ENCODE data around the gene UNCX. TPM values are rescaled to one million over a fixed set of nuclear protein-coding genes. Genes with fewer than 3 reads are reported as not detected.

The UNCX gene
- total RNA-seq, 1 experiment from 2014 or later: not detected

DNA sequence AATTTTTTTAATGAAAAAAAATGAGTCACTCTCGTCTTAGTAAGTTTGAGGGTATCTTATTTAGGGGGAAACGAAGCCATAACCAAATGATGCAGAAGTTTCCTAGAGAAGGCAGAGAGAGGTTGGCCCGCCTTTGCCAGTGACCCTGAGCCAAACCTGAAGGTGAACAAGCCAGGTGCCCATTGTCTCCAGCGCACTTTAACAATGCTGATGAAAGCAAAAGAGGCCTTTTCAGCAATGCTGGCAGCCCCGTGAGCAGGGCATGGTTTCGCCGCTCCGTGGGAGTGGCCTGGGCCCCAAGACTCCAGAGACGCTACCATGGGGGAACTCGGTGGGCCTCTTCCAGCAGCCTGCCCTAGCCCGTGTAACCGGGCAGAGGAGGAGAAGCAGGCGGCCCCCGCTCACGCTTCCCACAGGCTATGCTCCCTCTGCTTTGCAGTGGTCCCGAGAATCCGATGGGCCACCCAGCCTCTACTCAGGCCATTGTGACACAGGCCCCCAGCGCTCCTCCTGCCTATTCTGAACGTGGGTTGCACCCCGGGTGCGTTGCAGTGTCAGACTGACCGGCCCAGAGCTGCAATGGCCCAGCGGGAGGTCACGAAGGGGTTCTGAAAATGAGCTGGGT, 14.0 kb upstream of the UNCX start:
- DNase-seq (ENCODE audit: low read depth): no peak

DNA sequence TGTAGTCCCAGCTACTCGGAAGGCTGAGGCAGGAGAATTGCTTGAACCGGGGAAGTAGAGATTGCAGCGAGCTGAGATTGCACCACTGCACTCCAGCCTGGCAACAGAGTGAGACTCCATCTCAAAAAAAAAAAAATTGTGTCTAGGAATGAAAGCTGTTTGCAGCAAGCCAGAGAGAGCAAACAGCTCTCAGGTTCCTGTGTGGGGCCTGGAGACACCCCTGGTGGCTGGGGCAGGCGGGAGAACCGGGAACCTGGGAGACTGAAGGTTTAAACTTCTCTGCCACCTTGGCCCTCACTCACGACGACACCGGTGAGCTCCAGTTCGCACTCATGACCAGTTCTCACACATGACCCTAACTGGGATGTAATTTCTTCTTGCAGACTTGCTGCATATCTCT, 13.2 kb upstream of the UNCX start:
- no peak for DNase-seq (ENCODE audit: low read depth)

DNA sequence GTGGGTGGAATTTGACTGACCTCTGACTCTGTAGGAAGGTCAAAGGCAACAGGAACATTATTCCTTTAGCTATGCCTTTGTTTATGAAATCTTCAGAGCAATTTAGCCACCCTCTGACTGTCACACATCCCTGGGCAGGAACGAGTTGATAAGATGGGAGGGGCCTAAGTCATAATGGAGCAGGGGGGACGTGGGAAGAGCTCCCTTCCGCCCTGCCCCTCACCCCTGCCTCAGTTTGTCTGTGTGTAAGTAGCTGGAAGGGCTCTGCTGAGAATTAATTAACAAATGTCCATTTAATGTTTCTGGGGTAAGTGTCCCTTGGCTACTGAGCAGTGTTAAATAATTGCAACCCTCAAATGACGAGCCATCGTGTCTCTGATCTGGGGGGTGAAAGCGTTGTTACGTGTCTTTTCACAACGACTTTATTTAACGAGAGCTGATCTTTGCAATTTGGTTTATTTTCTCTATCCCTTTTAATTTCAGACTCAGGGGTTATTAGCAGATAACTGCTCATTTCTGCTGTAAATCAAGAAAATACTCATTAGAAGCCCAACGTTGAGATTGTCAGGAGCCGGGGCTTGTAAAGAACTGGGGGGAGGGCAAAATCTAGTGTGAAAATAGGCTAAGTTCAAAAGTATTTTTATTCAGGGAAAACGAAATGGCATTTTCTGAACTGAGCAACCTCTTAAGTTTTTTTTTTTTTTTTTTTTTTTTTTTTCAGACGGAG, 12.5 kb upstream of the UNCX start:
- DNase-seq (ENCODE audit: low read depth): no peak

DNA sequence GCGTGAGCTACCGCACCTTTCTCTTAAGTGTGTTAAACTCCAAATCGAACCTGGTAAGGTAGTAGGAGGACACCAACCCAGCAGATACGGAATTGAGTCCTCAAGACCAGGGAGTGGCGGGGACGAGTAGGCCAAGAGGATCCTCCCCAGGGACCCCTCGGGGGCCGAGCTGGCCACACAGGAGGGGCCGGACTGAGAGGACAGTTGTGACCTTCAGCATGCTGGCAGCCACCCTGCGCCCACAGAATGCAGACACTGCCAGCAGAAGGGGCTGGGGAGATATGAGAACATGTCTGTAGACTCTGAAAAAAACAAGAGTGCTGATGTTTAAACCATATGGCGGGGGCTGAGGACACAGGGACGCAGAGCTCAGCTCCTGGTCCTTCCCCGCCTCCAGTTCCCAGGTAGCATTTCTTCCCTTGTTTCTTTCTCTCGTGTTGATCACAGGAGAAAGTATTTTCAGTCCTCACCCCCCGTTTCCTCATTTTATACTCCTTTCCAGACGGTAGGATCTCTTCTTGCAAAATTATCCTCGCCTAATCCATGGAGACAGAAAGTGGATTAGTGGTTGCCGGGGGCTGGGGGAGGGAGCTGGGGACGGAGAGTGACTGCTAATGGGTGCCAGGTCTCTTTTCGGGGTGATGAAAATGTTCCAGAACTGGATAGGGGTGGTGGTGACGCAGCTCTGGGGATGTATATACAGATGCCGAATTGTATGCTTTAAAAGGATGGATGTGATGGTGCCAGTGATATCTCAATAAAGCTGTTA, 11.5 kb upstream of the UNCX start:
- no peak for DNase-seq (ENCODE audit: low read depth)

DNA sequence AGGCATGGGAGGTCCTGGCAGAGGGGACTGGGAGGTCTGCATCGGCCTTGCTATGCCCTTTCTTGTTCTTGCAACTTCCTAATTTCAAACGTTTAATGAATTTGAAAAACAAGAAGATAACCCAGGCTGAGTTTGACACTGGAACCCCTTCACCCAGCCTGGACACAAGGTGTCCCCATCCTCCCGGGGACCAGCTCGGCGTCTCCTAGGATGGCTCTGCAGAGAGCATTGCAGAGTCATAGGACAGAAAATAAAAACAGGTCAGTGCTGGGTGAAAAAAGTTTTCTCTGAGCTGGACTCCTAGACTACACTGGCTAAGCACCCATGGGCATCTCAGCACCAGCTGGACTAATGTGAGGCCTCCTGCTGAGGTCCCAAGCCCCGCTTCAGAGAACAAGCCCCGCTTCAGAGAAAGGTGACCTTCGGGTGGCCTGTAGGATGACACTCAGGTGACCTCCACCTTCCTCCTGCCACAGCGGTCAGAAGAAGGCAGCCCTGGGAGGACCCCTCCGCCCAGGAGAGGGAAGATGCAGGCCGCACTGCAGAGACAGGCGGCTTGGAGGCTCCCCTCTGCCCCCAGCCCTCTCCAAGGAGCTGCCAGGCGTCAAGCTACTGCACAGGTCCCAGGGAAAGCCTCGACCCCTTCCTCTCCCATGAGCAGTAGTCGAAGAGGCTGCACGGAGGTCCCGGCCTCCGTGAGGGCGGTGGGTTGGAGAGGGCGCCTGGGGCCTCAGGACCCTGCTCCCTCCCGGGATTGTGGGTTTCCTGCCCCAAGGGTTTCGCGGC, 9.3 kb upstream of the UNCX start:
- DNase-seq (ENCODE audit: low read depth): no peak

DNA sequence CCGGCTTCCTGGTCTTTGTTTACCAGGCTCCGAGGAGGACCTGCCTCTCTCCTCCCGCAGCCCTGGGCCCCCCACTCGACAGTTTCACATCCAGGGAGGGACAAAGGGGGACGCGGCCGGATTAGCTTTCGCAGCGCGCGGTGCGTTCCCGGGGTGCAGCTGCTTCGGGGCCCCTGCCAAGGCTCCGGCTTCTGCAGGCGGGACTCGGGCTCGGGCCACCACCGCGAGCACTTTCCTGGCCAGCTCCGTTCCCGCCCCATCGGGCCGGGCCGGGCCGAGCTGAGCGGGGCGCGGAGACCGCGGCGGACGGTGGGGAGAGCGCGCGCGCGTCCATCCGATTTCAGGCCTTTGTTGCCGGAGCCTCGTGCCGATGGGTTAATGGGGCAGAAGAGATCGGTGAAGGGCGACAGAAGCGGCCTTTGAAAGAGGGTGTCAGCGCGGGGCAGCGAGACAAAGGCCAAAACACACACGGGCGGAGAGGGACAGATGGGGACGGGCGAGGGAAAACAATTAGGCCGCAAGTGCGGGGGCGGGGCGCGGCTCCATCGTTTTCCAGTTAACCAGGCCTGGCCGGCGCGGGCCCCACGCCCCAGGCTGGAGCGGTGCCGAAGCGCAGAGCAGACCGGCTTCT, 8.5 kb upstream of the UNCX start:
- DNase-seq (ENCODE audit: low read depth): no peak

DNA sequence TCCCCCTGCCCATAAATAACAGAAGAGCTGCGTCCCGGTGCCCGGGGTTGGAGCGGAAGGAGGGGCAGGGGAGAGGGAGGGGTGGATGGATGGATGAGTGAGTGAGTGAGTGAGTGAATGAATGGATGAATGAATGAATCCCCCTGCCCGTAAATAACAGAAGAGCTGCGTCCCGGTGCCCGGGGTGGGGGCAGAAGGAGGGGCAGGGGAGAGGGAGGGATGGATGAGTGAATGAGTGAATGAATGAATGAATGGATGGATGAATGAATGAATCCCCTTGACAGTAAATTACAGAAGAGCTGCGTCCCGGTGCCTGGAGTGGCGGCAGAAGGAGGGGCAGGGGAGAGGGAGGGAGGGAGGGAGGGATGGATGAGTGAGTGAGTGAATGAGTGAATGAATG, 7.6 kb upstream of the UNCX start:
- DNase-seq (ENCODE audit: low read depth): no peak

DNA sequence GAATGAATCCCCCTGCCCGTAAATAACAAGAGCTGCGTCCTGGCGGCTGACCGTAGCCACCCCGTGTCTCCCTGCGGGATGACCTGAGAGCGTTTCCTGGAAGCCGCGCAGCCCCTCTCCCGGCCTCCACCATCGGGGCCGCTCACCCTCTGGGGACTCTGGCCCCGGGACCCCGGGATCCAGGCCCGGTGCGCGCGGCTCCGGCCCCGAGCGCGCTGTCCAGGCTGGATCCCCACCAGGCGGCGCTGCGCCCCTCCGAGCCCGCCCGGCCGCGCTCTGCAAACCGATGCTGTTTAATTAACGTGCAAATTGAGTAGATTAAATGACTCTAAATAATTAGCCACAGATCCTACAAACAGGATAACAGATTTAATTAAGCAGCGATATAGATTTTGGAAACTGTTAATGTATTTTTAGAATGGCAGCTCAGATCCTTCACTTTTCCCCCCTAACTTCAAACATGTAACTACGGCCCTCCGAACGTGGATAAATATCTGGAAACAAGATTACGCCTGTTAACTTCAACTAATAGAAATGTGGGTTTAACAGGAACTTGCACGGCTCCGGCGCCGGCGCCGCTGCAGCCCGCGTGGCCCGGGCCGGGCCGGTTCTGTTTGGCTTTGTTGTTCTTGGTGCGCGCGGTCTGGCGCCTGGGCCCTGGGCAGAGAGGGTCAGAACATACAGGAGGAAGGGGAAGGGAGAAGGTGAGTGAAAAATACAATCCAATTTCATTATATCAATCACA, 7.1 kb upstream of the UNCX start:
- DNase-seq (ENCODE audit: low read depth): no peak

DNA sequence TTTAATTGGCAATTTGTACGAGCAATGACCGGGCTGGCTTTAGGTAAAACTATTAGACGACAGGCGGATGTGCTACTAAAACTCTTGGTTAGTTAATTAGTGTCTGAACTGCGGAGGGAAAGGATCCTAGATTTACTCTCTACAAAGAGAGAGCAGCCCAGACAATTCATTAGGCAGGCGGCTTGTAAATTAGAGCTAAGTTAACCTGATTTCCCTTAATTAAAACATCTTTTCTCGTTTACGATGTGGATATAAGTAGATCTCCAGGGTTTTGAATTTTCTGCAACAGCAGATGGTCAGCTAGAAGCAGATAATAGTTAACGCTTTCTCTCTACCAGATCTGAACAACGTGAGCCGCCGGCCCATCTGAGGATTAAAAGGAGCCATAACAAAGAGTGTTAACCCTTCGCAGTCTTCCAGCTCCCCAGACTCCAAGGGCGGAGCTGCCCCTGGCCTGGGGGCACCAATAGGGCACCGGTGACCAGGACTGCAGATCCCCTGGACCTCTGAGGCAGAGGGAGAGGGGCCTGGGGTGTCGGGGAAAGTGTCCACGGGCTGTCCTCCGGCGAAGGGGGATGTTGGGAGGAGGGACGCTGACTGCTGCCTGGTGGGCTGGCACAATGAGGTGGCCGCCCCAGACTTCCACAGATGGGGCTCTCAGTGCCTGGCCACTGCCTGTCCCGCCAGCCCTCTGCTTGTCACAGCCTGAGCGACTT, 6.3 kb upstream of the UNCX start:
- DNase-seq (ENCODE audit: low read depth): no peak

DNA sequence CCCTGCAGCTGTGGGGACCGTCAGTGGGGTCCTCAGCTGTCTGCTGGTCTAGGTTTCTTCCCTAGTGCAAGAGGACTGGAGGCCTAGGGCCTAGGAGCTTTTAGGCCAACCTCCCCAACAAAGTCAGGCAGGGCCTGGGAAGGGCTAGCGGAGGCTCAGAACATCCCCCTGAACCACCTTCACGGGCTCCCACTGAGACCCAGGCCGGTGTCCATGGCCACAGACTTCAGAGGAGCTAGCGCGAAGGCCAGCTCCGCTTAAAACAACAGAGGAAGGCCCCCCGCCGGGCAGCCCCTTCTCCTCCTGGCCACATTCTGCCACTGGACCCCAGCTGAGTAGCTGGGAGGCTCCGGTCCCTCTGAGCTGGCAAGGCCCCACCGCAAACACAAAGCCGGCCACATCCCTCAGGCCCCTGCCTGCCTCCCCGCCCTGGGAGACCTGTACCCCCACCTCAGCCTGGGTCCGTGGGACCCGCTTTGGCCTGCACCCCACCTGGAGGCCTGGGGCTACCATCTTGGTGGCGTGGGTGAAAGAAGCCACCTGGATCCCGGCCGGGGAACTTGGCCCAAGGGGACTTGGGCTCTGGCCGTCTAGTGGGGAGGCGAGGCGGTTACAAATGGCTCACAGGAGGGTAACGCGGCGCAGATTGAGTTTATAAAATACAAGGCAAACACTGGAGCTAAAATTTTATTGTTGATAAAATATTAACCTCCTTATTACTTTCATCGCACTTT, 5.4 kb upstream of the UNCX start:
- no peak for DNase-seq (ENCODE audit: low read depth)

DNA sequence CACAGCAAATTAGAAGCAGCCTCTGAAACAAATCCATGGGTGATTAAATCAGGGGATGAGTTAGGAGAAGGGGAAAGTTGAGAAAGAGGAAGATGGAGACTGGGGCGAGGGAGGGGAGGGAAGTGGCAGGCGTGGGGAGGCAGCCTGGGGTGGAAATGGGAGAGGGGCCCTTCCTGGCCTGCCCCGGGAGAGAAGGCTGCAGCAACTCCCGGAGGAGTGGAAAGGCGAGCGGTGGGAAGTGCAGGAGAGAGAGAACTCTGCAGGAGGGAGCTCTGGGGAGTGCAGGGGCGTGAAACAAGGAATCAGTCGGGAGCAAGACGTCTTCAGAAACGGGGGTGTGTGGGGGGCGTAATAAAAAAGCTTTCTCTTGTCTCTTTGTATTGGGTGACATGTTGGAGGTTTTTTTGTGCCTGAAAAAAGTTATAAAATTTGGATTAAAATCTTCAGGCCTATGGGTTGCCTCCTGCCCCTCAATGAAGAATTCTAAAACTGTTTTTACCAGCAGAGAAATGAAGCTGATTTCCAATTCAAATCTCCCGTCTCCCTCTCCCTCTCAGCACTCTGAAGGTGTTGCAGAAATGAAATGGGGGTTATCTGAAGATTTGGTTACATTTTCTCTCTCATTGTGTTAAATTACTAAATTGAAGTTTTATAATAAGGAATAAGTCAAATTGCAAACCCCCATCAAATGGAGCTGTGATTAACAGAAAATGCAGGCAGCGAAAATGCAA, 4.7 kb upstream of the UNCX start:
- no peak for DNase-seq (ENCODE audit: low read depth)

DNA sequence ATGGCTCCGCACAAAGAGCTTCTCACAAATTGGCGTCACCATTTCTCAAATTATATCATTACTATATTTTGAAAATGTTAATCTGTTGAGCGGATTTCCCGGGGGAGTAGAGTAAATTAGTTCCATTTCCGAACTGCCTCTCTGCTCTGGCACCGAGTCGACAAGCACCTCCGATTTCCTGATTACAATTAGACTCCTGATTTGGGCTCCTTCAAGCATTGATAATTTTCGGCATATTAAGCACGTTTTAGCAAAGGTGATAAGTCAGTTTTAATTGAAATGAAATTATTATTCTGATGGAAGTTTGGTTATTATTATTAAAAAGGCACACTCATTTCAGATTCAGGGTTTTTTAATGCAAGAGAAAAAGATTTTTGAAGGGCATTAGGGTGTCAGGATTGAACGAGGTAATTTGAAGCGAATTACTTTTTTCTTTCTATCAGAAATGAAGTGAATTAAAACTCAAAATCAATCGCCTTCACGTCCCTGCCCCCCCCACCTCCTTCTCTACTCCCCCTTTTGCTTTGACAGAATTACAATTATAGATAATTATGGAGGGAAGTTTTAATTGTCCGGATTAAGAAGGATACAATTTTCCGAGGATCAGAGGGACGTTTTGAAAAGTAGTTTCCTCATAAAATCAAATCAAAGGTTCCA, 4.0 kb upstream of the UNCX start:
- DNase-seq (ENCODE audit: low read depth): no peak

DNA sequence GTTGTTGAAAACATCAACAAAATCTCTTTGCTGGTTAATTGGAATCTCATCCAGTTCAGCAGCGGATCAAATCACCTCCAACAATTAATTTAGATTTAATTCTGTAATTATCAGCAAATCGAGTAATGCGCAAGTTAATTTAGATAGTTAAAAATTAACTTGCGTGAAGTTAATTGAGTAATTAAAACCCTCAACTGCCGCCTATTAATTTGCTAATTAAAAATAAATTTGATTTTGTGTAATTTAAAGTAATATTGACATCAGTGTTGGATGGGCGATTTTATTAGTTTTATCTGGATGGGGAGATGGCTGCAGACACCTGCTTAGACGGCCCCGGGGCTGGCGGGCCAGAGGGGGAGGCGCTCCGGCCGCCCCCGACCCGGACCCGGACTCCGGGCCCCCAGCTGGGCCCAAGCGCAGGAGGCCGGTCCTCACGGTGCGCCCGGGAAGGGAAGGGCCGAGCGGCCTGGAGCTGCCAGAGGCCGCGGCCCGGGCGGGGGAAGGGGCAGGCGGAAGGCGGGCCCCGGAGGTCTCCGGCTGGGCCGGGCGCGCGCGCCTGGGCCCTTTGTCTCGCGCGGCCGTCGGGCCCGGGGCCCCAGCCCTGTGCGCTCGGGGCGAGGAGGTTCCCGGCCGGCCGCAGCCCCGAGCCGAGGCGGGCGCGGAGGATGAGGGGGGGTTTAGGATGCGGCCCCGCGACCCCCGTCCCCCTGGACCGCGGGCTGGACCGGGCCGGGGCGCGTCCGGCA, 3.3 kb upstream of the UNCX start:
- DNase-seq (ENCODE audit: low read depth): no peak

DNA sequence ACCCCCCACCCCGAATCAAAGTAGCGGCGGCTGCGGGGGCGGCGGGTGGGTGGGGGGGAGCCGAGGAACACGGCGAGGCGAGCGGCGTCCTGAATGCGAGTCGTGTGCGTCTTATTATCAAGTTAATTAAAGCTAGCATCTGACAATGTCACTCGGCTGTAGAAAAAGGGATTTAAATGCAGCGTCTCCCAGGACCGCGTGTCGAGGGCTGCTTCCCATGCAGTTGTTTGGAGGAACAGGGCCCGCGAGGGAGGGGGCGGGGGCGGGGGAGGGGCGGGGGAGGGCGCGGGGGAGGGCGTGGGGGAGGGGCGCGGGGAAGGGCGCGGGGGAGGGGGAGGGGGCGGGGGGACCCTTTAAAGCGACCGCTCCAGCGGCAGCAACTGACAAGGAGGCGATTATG, 2.7 kb upstream of the UNCX start:
- no peak for DNase-seq (ENCODE audit: low read depth)

DNA sequence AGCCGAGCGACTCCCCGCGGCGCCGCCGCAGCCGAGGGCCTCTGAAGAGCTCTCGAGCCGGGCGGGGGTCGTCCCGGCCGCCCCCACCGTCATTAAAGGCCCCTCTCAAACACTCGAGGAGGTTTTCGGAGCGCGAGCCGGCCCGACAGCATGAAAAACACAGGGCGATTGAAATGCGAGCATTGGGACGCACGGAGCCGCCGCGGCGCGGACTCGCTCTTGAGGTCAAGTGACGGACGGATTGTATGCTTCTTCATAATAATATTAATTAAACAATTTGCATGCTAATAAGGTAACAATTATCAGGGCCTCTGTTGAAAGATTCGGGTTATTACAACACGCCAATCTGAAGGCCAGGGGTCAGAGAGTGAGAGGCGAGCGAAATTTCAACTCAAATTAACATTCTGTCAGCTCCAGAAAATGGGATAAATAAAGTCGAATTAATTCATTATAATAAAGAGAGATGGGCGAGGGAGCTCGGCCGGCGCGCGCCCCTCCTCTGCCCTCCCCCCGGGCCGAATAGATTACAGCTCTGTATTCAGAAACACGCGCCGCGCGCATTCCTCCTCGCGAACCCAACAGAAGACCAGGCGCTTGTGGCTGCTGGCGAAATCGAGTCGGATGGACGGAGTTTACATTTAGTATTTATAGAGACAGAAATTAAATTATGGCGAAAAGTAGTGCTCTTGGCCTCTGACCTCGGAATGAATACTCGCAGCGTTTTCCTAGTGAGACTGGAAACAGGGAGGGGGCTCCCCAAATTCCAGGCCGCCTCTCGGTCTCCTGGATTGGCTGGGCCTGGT, 2.1 kb upstream of the UNCX start:
- DNase-seq (ENCODE audit: low read depth): no peak

DNA sequence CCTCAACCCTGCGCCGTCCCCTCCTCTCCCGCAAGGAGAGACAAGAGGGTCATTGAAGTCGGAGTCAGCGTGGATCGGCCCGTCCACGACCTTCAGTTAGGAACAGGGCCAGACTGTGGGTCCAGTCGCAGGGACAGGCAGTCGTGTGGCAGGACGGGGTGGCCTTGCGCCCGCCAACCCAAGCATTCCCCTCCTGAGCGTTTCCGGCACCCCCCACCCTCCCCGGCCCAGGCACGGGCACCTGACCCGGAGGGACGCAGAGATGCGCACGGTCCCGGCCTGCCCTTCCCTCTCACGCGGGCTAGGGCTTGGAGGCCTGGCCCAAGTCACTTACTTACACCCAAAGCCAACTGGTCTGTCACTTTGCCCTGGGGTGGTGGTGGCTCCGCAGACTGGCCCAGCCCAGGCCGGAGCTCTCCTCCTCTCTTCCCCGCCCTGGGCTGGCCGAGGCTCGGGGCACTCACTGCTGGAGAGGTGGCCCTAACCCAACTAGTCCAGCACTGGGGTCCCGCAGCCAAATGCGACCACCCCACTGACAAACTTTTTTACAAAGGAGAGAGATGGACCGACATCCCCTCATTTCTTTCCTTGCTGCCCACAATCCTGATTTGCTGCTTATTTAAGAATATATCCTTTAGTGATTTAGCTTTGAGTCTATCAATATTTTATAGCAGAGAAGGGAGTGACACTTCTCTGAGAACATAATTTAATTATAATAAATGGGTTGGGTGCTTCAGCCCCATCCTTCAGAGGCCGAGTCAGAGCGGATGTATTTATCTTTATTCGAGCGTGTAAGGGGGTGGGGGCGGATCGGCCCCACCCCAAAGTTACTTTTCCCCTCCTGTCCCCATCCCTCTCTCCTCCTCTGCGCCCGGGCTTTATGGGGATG, 1.2 kb upstream of the UNCX start:
- DNase-seq (ENCODE audit: low read depth): no peak

Measured in Daoy (cell line).